Aorta (tissue), 5 donors: Measurements from ENCODE around the gene PCDHB6. TPM values are rescaled to one million over a fixed set of nuclear protein-coding genes. Genes with fewer than 3 reads are reported as not detected.
"Not testable (repeated sequence)": the region's sequence is repeated elsewhere in the genome, so short reads cannot be mapped to it uniquely, and the experiment has no call there.

Experiments
- ATAC-seq: fragments of 200-7000 bp; cut with Tn5 transposase; one replicate; pipeline ENCODE4 v1.9.1; 2022; ENCODE audit warnings: moderate library complexity; ENCODE audit not compliant: low FRiP score
- DNase-seq, 2 donors: peaks; one replicate each; pipeline ENCODE4 v3.0.0-alpha.2; 2020
- H3K27ac ChIP-seq, 2 donors: one replicate each; pipeline ENCODE4 v1.5.1; 2013; ENCODE audit warnings: low read length in 2 of 2, mild to moderate bottlenecking in 2 of 2, moderate library complexity in 2 of 2, control low read depth in 1 of 2, inconsistent platforms in 1 of 2, low read depth in 1 of 2
- H3K27me3 ChIP-seq, 2 donors: one replicate each; pipeline ENCODE4 v1.6.1; 2013; ENCODE audit warnings: control low read depth in 1 of 2, low read length in 1 of 2, mild to moderate bottlenecking in 1 of 2, moderate library complexity in 1 of 2; ENCODE audit not compliant: insufficient read depth in 2 of 2, control insufficient read depth in 1 of 2
- H3K36me3 ChIP-seq, 2 donors: one replicate each; pipeline ENCODE4 v1.6.1; 2013; ENCODE audit warnings: control low read depth in 1 of 2, low read length in 1 of 2, mild to moderate bottlenecking in 1 of 2; ENCODE audit not compliant: insufficient read depth in 2 of 2, control insufficient read depth in 1 of 2
- H3K4me1 ChIP-seq, 2 donors: one replicate each; pipeline ENCODE4 v1.6.1; 2013; ENCODE audit warnings: low read length in 2 of 2, control low read depth in 1 of 2, mild to moderate bottlenecking in 1 of 2, moderate library complexity in 1 of 2; ENCODE audit not compliant: insufficient read depth in 2 of 2, control insufficient read depth in 1 of 2
- H3K4me3 ChIP-seq, 2 donors: one replicate each; pipeline ENCODE4 v1.5.1; 2013; ENCODE audit warnings: low read length in 2 of 2, control low read depth in 1 of 2, mild to moderate bottlenecking in 1 of 2
- H3K9me3 ChIP-seq: one replicate; pipeline ENCODE4 v1.6.1; 2013; ENCODE audit warnings: mild to moderate bottlenecking, low read length; ENCODE audit not compliant: control insufficient read depth
- WGBS, 2 donors: extraction: QIAGEN DNeasy Blood & Tissue Kit; methylation state at CpG; one replicate each; pipeline ENCODE4 v1.1.7; 2013; 5-methylcytosine and 5-hydroxymethylcytosine counted together
- intact Hi-C, 2 donors: fragments of 100-400 bp; cut with DNase I; formaldehyde crosslinking; loops; one replicate each; pipeline versions ENCODE4 v1.14.2 to v1.15.0; 2022
- polyA plus RNA-seq, 2 donors: library from polyadenylated mRNA; stranded (reverse); fragments of 200-250 nt; gene quantifications; one replicate each; pipeline ENCODE4 v1.2.3, GENCODE V29; 2013
- total RNA-seq, 2 donors: library from RNA; stranded (reverse); fragmentation: NEBNext Ultra II Directional; extraction: Animal tissue kit (Norgen Biotek cat#: 25700); gene quantifications; one replicate each; pipeline ENCODE4 v1.2.1, GENCODE V29; 2021
- donor health status: healthy with polysubstance abuse.
- donor health status: Bipolar disorder and iron deficiency.
- donor health status: DM: no; HTN: no; CAD: no.
- donor health status: DM: no; HTN: no; CAD: no.
- donor health status: DM: yes; HTN: yes; CAD: no.

The PCDHB6 gene
- total and polyA plus RNA-seq, 4 donors, result 0.63 to 2.7 (median 2.3) TPM

- WGBS, 2 donors, result 21 to 30% methylated on average over 40 to 68 of the region's 73 CpGs
- not testable (repeated sequence) for DNase-seq
Measured at GRCh38 chr5:141123396-141124135, 26.3 kb upstream of the PCDHB6 start.

GRCh38 chr5:141127305-141127704 lies 22.6 kb upstream of the PCDHB6 start:
- H3K36me3 ChIP-seq, result no peaks in the 10 kb centered on the region
- peaks cover 7% of the 10 kb centered on the region for H3K9me3 ChIP-seq
- ATAC-seq, result no peak
- H3K27me3 ChIP-seq, result no peaks in the 10 kb centered on the region
- no peaks in the 10 kb centered on the region for H3K4me1 ChIP-seq
- 84 to 94% methylated on average over 1 of the region's 1 CpG for WGBS, 2 donors
- intact Hi-C loops, result no loop called here
- no peak overlapping the region for H3K27ac ChIP-seq
- no peak overlapping the region for H3K4me3 ChIP-seq
- no peak for DNase-seq

More at GRCh38 chr5:141123396-141124135, 26.3 kb upstream of the PCDHB6 start:
- H3K27ac ChIP-seq, H3K27me3 ChIP-seq, ATAC-seq, H3K9me3 ChIP-seq, intact Hi-C loops, H3K4me3 ChIP-seq, H3K4me1 ChIP-seq, H3K36me3 ChIP-seq: not testable (repeated sequence)

- intact Hi-C loops, result no loop called here
- Histone ChIP-seq H3K4me1 (no peaks in the 10 kb centered on the region), H3K27me3 (no peaks in the 10 kb centered on the region), H3K27ac (no peak within 1 kb of the TSS), H3K9me3 (peaks cover 4% of the 10 kb centered on the region), H3K4me3 (peak within 1 kb of the TSS; percentile 8 to 62), H3K36me3 (no peaks in the 10 kb centered on the region)
- DNase-seq (no peak), ATAC-seq (peak; percentile 63)
- WGBS, 2 donors, result 14 to 15% methylated on average over 22 of the region's 22 CpGs
Measured at GRCh38 chr5:141135030-141135717, 14.7 kb upstream of the PCDHB6 start, which contains the start of gene PCDHB5. PCDHB5 (plus strand) TSS chr5:141135206; CDS start chr5:141135435, 229 bp downstream.

GRCh38 chr5:141135718-141136266 lies 14.1 kb upstream of the PCDHB6 start:
- no peaks in the 10 kb centered on the region for H3K27me3 ChIP-seq
- WGBS, 2 donors, result 29 to 41% methylated on average over 19 of the region's 19 CpGs
- peaks cover 4% of the 10 kb centered on the region for H3K9me3 ChIP-seq
- intact Hi-C loops, result no loop called here
- H3K4me1 ChIP-seq, result no peaks in the 10 kb centered on the region
- no peak for ATAC-seq
- peak overlapping the region in 1 of 2 donors; percentile 62 for H3K4me3 ChIP-seq
- H3K27ac ChIP-seq, result no peak overlapping the region
- DNase-seq, result no peak
- H3K36me3 ChIP-seq, result no peaks in the 10 kb centered on the region

GRCh38 chr5:141137346-141137745 lies 12.5 kb upstream of the PCDHB6 start:
- H3K27me3 ChIP-seq, H3K27ac ChIP-seq, H3K36me3 ChIP-seq, ATAC-seq, H3K9me3 ChIP-seq, H3K4me3 ChIP-seq, intact Hi-C loops, DNase-seq, H3K4me1 ChIP-seq: not testable (repeated sequence)
- 36 to 50% methylated on average over 22 to 34 of the region's 34 CpGs for WGBS, 2 donors

GRCh38 chr5:141150224-141150992 lies 551 bp downstream of the PCDHB6 start:
- H3K4me1 ChIP-seq, result no peaks in the 10 kb centered on the region
- DNase-seq (no peak), ATAC-seq (no peak)
- no peaks in the 10 kb centered on the region for H3K27me3 ChIP-seq
- H3K27ac ChIP-seq, result no peak overlapping the region
- peaks cover 8% of the 10 kb centered on the region for H3K9me3 ChIP-seq
- 27 to 38% methylated on average over 33 of the region's 33 CpGs for WGBS, 2 donors
- peak overlapping the region in 1 of 2 donors; percentile 15 for H3K4me3 ChIP-seq
- intact Hi-C loops, result no loop called here
- H3K36me3 ChIP-seq, result no peaks in the 10 kb centered on the region

- DNase-seq (no peak), ATAC-seq (no peak)
- no peak overlapping the region for H3K4me3 ChIP-seq
- H3K9me3 ChIP-seq, result peaks cover 9% of the 10 kb centered on the region
- no peaks in the 10 kb centered on the region for H3K36me3 ChIP-seq
- no peaks in the 10 kb centered on the region for H3K4me1 ChIP-seq
- H3K27me3 ChIP-seq, result no peaks in the 10 kb centered on the region
- 25 to 35% methylated on average over 13 of the region's 13 CpGs for WGBS, 2 donors
- intact Hi-C loops, result no loop called here
- H3K27ac ChIP-seq, result no peak overlapping the region
Measured at GRCh38 chr5:141150993-141151325, 1.1 kb downstream of the PCDHB6 start.

GRCh38 chr5:141151632-141152031 lies 1.8 kb downstream of the PCDHB6 start:
- H3K9me3 ChIP-seq, result peaks cover 11% of the 10 kb centered on the region
- not testable (repeated sequence) for ATAC-seq, H3K36me3 ChIP-seq

More at GRCh38 chr5:141151632-141152031, 1.8 kb downstream of the PCDHB6 start:
- intact Hi-C loops, H3K27me3 ChIP-seq, H3K27ac ChIP-seq, H3K4me3 ChIP-seq, H3K4me1 ChIP-seq, DNase-seq: not testable (repeated sequence)
- 27 to 34% methylated on average over 22 to 40 of the region's 41 CpGs for WGBS, 2 donors
